Subcutaneous abdominal adipose tissue (tissue), 5 donors: ENCODE results near the gene RNF13.

ENCODE experiments used
- H3K27ac ChIP-seq: one replicate; pipeline ENCODE4 v1.7.0; 2013; ENCODE audit warnings: low read depth, mild to moderate bottlenecking, inconsistent platforms, low read length, moderate library complexity
- H3K27me3 ChIP-seq, 5 donors: one replicate each; pipeline ENCODE4 v1.7.0; 2013; ENCODE audit warnings: low read length in 5 of 5, inconsistent platforms in 1 of 5; ENCODE audit not compliant: control insufficient read depth in 5 of 5, insufficient read depth in 4 of 5
- H3K36me3 ChIP-seq, 5 donors: one replicate each; pipeline ENCODE4 v1.7.0; 2013; ENCODE audit warnings: low read length in 5 of 5; ENCODE audit not compliant: control insufficient read depth in 5 of 5, insufficient read depth in 5 of 5
- H3K4me1 ChIP-seq, 5 donors: one replicate each; pipeline ENCODE4 v1.7.0; 2013; ENCODE audit warnings: low read length in 5 of 5, mild to moderate bottlenecking in 3 of 5, moderate library complexity in 1 of 5; ENCODE audit not compliant: control insufficient read depth in 5 of 5, insufficient read depth in 5 of 5
- H3K4me3 ChIP-seq, 5 donors: one replicate each; pipeline ENCODE4 v1.7.0; 2013; ENCODE audit warnings: low read length in 5 of 5, low read depth in 1 of 5
- H3K9ac ChIP-seq, 5 donors: one replicate each; pipeline ENCODE4 v1.7.0; 2013; ENCODE audit warnings: low read length in 5 of 5, mild to moderate bottlenecking in 4 of 5, moderate library complexity in 3 of 5
- H3K9me3 ChIP-seq, 5 donors: one replicate each; pipeline ENCODE4 v1.7.0; 2013; ENCODE audit warnings: low read length in 5 of 5; ENCODE audit not compliant: control insufficient read depth in 5 of 5
- donor health status: healthy.
- donor health status: healthy.
- donor health status: healthy.
- donor health status: healthy.
- donor health status: healthy.

Gene RNF13

DNA sequence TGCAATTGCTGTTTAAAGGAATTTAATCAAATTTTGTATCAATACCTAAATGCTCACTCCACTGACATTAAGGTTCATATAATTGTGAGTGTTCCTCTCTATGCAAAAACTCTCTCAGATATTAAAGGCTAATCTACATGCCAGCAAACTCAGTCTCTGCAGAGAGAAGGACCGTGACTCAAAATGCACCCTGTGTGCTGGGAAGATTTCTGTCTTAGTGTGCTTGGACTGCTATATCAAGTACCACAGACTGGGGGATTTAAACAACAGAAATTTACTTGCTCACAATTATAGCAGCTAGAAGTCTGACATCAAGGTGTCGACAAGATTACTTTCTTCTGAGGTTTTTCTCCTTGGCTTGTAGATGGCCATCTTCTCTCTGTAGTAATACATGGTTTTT lies 176.3 kb downstream of the RNF13 start:
- Histone ChIP-seq H3K9me3 (peaks cover 0 to 10% (median 0%) of the 10 kb centered on the region in 5 donors), H3K27ac (no peak overlapping the region), H3K9ac (no peak overlapping the region), H3K4me1 (no peaks in the 10 kb centered on the region), H3K4me3 (no peak overlapping the region), H3K27me3 (no peaks in the 10 kb centered on the region), H3K36me3 (no peaks in the 10 kb centered on the region)

DNA sequence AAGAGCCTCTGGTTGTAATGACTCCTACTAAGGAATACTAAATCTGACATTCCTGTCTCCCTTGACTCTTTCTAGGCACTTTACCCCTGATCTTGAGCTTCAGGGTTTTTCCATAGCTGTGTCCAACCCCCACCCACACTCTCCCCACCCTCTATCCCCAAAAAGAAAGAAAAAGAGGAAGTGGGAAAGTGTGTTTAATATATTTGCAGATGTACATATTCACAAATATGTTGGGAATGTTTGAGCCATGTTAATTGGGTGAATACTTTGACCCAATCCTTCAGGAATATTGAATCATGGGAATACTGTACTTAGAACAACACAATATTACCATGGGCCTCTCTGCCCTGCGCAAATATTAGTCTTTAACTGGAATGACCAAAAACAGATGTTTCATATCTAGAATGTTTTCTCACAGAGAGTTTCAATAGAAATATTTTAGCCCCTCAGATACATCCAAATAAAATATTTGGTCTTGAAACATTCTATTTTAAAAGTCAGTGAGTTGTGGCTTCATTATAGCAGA lies 177.5 kb downstream of the RNF13 start:
- peaks cover 0 to 18% (median 4%) of the 10 kb centered on the region in 5 donors for H3K9me3 ChIP-seq
- H3K4me3 ChIP-seq, result no peak overlapping the region
- H3K36me3 ChIP-seq, result no peaks in the 10 kb centered on the region
- H3K27ac ChIP-seq, result no peak overlapping the region
- H3K27me3 ChIP-seq, result no peaks in the 10 kb centered on the region
- H3K4me1 ChIP-seq, result no peaks in the 10 kb centered on the region
- H3K9ac ChIP-seq, result no peak overlapping the region

DNA sequence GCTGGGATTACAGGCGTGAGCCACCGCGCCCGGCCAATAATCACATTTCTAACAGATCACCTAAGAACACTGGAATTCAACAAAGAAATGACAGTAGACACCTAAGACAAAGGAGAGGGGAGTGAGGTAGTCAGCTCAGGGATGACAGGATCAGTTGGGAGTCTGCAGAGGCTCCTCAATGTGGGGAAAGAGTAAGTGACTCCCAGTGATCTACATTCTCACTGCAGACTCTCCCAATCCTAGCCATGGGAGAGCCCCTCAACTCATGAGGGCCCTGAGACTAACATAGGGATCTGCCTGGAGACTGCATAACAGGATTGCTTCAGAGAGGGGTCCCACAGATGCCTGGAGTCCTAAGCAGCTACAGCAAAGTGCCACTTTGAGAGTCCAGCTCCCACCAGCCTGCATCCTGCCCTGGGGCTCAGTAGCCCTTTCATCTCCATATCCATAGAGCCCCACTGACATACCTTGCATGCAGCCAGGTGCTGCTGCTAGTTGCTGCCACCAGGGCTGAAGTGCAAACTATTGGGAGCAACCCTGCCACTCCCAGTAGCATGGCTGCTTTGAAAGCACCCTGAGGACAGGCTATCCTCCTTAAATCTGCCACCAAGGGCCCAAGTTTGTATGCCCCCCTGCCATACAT lies 179.5 kb downstream of the RNF13 start:
- Histone ChIP-seq H3K27me3 (no peaks in the 10 kb centered on the region), H3K36me3 (no peaks in the 10 kb centered on the region), H3K4me1 (no peaks in the 10 kb centered on the region), H3K9ac (no peak overlapping the region), H3K9me3 (peaks cover 0 to 18% (median 6%) of the 10 kb centered on the region in 5 donors), H3K4me3 (no peak overlapping the region), H3K27ac (no peak overlapping the region)

DNA sequence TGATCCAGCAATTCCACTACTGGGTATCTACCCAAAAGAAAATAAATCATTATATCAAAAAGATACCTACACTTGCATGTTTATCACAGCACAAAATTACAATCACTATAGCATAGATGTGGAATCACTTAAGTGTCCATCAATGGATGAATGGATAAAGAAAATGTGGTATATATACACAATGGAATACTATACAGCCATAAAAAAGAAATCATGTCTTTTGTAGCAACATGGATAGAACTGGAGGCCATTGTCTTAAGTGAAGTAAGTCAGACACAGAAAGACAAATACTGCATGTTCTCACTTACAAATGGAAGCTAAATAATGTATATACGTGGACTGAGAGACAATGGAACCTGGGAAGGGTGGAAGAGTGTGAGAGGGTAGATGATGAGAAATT lies 185.9 kb downstream of the RNF13 start:
- Histone ChIP-seq H3K27ac (no peak overlapping the region), H3K36me3 (no peaks in the 10 kb centered on the region), H3K9me3 (peaks cover 2 to 14% (median 8%) of the 10 kb centered on the region in 5 donors), H3K9ac (no peak overlapping the region), H3K4me3 (no peak overlapping the region), H3K27me3 (no peaks in the 10 kb centered on the region), H3K4me1 (no peaks in the 10 kb centered on the region)

DNA sequence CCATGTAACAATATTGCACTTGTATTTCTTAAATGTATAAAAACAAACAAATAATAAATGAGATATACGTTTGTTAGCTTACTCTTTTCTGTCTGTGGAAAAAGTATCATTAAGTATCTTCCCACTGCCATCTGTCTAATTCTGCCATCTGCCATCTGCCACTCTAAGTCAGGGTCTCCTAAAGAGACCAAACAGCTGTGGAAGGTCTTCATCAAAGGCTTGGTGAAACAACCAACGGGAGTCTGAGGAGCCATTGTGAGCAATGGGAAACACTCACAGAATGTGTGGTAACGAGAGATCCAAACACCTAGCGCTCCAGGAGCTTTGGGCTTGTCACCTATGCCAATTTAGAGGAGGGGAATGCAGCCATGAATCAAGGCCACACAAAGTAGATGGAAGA lies 186.4 kb downstream of the RNF13 start:
- Histone ChIP-seq H3K4me3 (no peak overlapping the region), H3K27ac (no peak overlapping the region), H3K9me3 (peaks cover 2 to 14% (median 8%) of the 10 kb centered on the region in 5 donors), H3K9ac (no peak overlapping the region), H3K4me1 (no peaks in the 10 kb centered on the region), H3K36me3 (no peaks in the 10 kb centered on the region), H3K27me3 (no peaks in the 10 kb centered on the region)

DNA sequence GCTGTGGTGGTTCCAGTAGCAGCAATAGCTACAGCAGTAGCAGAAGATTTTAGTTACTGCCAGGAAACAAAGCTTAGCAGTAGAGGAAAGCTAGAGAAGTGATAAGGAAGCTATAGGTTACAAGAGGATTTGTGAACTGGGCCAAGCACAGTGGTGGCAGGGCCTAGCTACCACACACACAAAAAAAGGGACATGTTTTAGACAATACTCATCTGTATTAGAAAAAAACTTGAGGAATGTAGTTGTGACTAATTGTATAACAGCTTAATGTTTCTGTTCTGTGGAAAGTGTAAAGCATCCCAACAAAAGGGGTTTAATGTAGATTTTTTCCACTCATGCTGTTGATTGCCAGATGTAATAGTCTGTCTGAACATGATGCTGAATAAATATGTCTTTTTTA lies 187.6 kb downstream of the RNF13 start:
- Histone ChIP-seq H3K9ac (no peak overlapping the region), H3K27ac (no peak overlapping the region), H3K4me3 (no peak overlapping the region), H3K27me3 (no peaks in the 10 kb centered on the region), H3K4me1 (no peaks in the 10 kb centered on the region), H3K36me3 (no peaks in the 10 kb centered on the region), H3K9me3 (peaks cover under 1 to 10% (median 2%) of the 10 kb centered on the region in 5 donors)

DNA sequence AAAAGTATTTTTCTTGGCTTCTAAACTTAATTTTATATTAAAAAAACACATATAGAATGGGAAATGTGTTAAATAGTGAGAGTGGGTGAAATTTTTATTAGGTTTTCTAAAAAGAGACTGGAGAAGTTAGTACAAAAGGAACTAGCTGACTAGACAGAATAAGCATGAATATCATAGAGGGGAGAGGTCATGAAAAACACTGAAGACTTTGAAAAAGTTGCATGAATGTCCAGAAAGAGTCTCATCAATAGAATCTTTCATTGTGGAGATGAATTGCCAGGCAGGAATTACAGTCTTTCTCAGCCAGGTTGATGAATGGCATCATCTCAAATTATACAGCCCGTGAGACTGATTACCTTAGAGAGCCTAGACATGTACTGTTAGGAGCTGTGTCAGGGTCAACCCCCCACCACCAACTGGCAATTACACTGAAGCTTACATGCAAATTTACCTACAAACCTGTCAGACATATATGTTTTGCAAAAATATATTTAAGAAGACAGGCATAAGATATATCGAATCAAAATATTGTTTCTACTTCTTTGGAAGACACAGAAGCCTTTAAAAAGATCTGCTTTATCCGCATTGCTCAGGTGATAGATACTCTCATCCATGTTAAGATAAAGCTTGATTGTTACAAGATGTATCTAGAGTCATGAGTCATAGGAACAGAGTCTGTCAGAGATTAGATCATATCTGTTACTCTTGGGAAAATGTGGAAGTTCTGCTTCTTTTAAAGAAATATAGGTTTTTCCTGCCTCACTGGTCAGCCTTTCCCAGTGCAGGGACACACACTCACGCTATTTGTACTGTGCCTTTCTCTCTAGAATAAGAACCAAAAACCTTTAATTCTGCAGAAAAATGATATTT lies 192.5 kb downstream of the RNF13 start:
- H3K27me3 ChIP-seq, result no peaks in the 10 kb centered on the region
- H3K36me3 ChIP-seq, result no peaks in the 10 kb centered on the region
- H3K9ac ChIP-seq, result no peak overlapping the region
- H3K27ac ChIP-seq, result no peak overlapping the region
- peaks cover 0 to 7% (median 0%) of the 10 kb centered on the region in 5 donors for H3K9me3 ChIP-seq
- no peak overlapping the region for H3K4me3 ChIP-seq
- H3K4me1 ChIP-seq, result no peaks in the 10 kb centered on the region

DNA sequence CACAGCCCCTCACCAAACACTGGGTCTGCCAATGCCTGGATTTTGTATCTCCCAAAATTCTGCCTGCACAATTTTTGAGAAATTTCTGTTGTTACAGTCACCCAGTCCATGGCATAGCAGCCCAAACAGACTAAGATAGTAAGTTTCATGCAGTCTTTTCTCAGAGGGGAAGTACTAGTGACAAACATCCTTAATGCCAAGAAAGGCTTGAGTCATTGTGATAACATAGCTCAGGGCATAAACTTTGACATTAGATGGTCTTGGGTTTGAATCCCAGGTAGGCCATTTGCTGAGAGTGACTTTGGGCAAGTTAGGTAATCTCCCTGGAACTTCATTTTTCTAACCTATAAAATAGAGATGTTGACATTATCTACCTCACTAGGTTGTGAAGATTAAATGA lies 193.8 kb downstream of the RNF13 start:
- Histone ChIP-seq H3K36me3 (no peaks in the 10 kb centered on the region), H3K4me1 (no peaks in the 10 kb centered on the region), H3K9me3 (no peaks in the 10 kb centered on the region), H3K9ac (no peak overlapping the region), H3K27ac (no peak overlapping the region), H3K4me3 (no peak overlapping the region), H3K27me3 (no peaks in the 10 kb centered on the region)
